ENCODE measurements around the gene IGHMBP2. TPM values are rescaled to one million over a fixed set of nuclear protein-coding genes. Genes with fewer than 3 reads are reported as not detected.

IGHMBP2 gene
- total RNA-seq, 1 experiment from 2014 or later = 19.3 TPM

GRCh38 chr11:68872216-68873003 is 31.3 kb upstream of the IGHMBP2 start (continued):
- TF ChIP-seq REST (IDR thresholded peaks at IDR 0.05; ENCODE audit: low read depth) (no peak), ZBTB33 (IDR thresholded peaks at IDR 0.05; ENCODE audit: extremely low read depth, insufficient replicate concordance, low read length) (no peak), SP1 (IDR thresholded peaks at IDR 0.05; ENCODE audit: low read depth) (no peak), ELF1 (IDR thresholded peaks at IDR 0.05; ENCODE audit: borderline replicate concordance, low read depth) (no peak), ZNF274 (IDR thresholded peaks at IDR 0.05; ENCODE audit: low read depth, low read length) (no peak), FOSL1 (IDR thresholded peaks at IDR 0.05; ENCODE audit: low read depth) (no peak)

- intact Hi-C loops (cut with micrococcal nuclease) = no loop called here
- Histone ChIP-seq H3K9me2 (ENCODE audit: insufficient read depth) (no peaks in the 10 kb centered on the region), H3K27ac (ENCODE audit: low read depth, low read length) (no peak overlapping the region), H3K4me1 (ENCODE audit: control insufficient read depth in 1 of 2, insufficient read depth in 2 of 2, low read length in 2 of 2) (peaks cover 0 to 6% of the 10 kb centered on the region in 2 experiments; a peak in 2 of 4 replicates), H3K27me3 (ENCODE audit: insufficient read depth, low read length) (0 out of 2 replicates have a peak, but pooled peaks cover 6% of the 10 kb centered on the region), H4K20me1 (ENCODE audit: insufficient read depth) (no peaks in the 10 kb centered on the region), H2AFZ (ENCODE audit: low read depth, low read length, poor library complexity, severe bottlenecking) (no peak overlapping the region), H3K36me3 (ENCODE audit: control insufficient read depth in 1 of 2, insufficient read depth in 2 of 2, low read length in 2 of 2) (no peaks in the 10 kb centered on the region), H3K9me3 (ENCODE audit: control insufficient read depth in 1 of 2, insufficient read depth in 1 of 2, low read depth in 1 of 2, low read length in 2 of 2) (no peaks in the 10 kb centered on the region), H3K4me3 (replicated peaks in 1 of 2; ENCODE audit: low read depth in 1 of 2, low read length in 2 of 2) (no peak overlapping the region), H3K9ac (ENCODE audit: low read length) (no peak overlapping the region), H3K79me2 (ENCODE audit: insufficient read depth, low read length) (no peaks in the 10 kb centered on the region), H3K4me2 (ENCODE audit: low read length) (no peak overlapping the region)
- CTCF ChIA-PET = no interaction called here
- POLR2A ChIA-PET = no interaction called here
- RAD21 ChIA-PET (ENCODE audit: low non-redundant PET in 1 of 2, low total read pairs in 2 of 2, uncharacterized antibody in 2 of 2, unreplicated experiment in 2 of 2) = no interaction called here
- TF ChIP-seq CEBPB (IDR thresholded peaks at IDR 0.05; ENCODE audit: low read depth) (no peak), POLR2A (IDR thresholded peaks at IDR 0.05; ENCODE audit: borderline replicate concordance, extremely low read depth, insufficient read depth, insufficient read length) (no peak), ZNF274 (IDR thresholded peaks at IDR 0.05; ENCODE audit: low read depth, low read length) (no peak), CBX3 (IDR thresholded peaks at IDR 0.05; ENCODE audit: low read depth) (no peak), ELF1 (IDR thresholded peaks at IDR 0.05; ENCODE audit: borderline replicate concordance, low read depth) (no peak), SIN3A (IDR thresholded peaks at IDR 0.05; ENCODE audit: low read depth) (no peak), POLR2AphosphoS5 (IDR thresholded peaks at IDR 0.05; ENCODE audit: low read depth, low read length) (no peak), TCF7L2 (IDR thresholded peaks at IDR 0.05; ENCODE audit: borderline replicate concordance, extremely low read depth, insufficient read depth, insufficient read length) (no peak)
- BruUV-seq (replicated peaks) = no TSS peak
- DNase-seq (ENCODE audit: low read depth, low spot score) (no peak), ATAC-seq (no peak)
Measured at GRCh38 chr11:68878022-68878421, 25.7 kb upstream of the IGHMBP2 start.

All from HCT116 (cell line).